GM12801 (cell line): ENCODE measurements around the gene PDZD8.

Source experiments
- CTCF ChIP-seq: IDR thresholded peaks from one replicate; pipeline ENCODE4 v1.5.1; 2011; ENCODE audit warnings: control low read depth; ENCODE audit not compliant: insufficient read length; ENCODE audit errors: extremely low read depth

PDZD8 gene

DNA sequence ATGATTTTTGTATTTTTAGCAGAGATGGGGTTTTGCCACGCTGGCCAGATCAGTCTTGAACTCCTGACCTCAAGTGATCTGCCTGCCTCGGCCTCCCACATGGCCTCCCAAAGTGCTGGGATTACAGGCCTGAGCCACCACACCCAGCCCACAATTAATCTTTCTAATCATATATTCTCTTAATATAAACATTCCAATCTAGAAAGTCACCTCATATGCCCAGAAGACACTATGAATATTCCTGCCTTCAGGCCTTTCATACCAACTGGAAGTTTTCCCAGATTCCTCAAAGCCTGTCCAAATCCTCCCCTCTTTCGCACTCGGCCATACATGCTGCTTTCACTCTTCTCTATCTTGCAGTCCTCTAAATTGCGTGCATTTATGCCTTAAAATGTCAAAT is 32.6 kb downstream of the PDZD8 start:
- no peak for TF ChIP-seq CTCF

DNA sequence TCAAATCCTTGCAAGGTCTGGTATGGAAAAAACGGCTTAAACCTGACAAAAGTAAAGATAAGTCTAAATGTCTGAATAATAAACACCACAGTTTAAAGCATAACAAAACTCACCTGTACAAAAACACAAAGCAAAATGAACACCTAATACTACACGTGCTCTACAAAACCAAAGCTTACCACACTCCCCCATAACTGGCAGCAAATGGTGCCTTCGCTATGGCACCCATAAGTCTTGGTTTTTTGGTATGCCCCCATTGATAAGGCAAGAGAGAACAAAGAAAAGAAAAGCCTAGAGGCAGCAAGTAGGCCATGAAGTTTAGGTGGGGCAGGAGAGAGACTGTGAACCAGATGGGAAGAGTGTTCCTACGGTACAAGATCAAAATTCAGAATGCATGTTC is 34.2 kb downstream of the PDZD8 start:
- TF ChIP-seq CTCF = no peak

DNA sequence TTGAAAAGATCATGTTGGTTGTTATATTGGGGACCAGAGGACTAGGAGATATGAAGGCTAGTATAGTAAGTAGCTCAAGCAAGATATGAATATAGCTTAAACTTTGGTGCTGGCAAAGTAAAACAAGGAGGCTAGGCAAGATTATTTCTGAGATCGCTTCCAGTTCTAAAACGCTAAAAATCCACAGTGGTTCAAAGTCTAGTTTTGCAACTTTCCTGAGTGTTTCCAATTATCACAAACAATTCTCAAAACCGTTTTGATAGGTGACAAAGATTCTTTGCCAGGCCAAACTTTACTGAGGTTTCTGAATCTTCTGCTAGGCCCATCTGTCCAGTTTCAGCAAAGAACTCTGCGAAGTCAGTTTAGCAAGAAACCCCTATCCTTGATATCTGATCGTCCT is 35.3 kb downstream of the PDZD8 start:
- TF ChIP-seq CTCF = no peak

- no peak for TF ChIP-seq CTCF
These were observed 35.7 kb downstream of the PDZD8 start for GRCh38 chr10:117339578-117339977.

DNA sequence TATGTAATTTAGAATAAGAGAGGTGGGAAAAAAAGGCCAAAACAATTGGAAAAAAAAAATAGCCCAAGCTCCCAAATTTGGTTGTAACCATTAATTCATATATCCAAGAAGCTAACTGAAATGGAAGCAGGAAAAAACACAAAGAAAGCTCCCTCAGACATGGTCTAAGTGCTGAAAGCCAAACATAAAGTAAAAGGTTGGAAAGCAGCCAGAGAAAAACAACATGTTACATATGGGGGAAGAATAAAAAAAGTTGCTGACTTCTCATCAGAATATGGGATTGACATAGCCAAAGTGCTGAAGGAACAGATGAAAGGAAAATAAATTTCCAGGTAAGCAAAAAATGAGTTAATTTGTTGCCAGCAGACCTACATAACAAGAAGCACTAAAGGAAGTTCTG is 40.3 kb downstream of the PDZD8 start:
- no peak for TF ChIP-seq CTCF

DNA sequence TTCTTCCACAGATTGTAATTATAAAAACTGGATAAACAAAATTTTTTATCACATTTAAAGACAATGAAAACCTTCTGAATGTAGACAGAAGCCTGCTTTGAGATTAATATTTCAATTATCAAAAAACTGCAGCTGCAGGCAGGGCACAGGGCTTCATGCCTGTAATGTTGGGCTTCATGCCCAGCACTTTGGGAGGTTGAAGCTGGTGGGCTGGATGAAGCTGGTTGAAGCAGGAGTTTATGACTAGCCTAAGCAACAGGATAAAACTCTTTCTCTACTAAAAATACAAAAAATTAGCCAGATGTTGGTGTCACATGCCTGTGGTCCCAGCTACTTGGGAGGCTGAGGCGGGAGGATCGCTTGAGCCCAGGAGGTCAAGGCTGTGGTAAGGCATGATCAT is 41.2 kb downstream of the PDZD8 start:
- no peak for TF ChIP-seq CTCF

GRCh38 chr10:117327262-117327661 is 48.0 kb downstream of the PDZD8 start:
- TF ChIP-seq CTCF = no peak

DNA sequence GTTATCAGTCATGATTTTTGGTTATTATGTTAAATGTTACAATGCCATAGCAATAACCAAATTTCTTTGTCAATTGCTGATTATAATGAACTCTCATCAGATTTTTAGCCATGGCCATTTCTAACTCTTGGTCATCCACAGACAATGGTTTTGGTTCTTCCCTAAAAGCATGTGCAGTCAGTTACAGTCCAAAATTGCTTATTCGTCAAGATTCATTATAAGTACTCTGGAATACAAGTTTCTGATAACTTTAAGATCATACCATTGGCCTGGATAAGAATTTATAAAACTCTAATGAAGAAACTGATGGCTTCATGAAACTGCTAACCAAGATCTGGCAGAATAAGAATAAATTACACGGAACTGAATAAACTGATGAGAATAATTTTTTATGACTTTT is 50.9 kb downstream of the PDZD8 start:
- TF ChIP-seq CTCF = no peak
